H1 (cell line): Measurements from ENCODE around the gene CACNA2D3. TPM values are rescaled to one million over a fixed set of nuclear protein-coding genes. Genes with fewer than 3 reads are reported as not detected.

Experiments
- ASH2L ChIP-seq: fragments of 200-600, 300-600 bp; sonication (generic); IDR thresholded peaks from one replicate; pipeline ENCODE4 v1.7.1; 2017; ENCODE audit warnings: low read length
- CEBPB ChIP-seq: IDR thresholded peaks from 2 replicates; pipeline ENCODE4 v1.6.1; 2012; ENCODE audit warnings: low read depth, low read length
- CHD1 ChIP-seq: IDR thresholded peaks from 2 replicates; pipeline ENCODE4 v1.6.1; 2012; ENCODE audit warnings: low read depth, low read length, improper control_type of control experiment
- CTBP2 ChIP-seq: IDR thresholded peaks from 2 replicates; pipeline ENCODE4 v1.7.0; 2011; ENCODE audit warnings: borderline replicate concordance, mild to moderate bottlenecking, moderate library complexity, mixed read lengths, low read length; ENCODE audit not compliant: insufficient read depth, insufficient read length
- CTCF ChIP-seq, 3 experiments: IDR thresholded peaks; 1 replicate in 2 of 3; 2 replicates in 1 of 3; pipeline versions ENCODE4 v1.5.1 to v1.6.1; 2011; ENCODE audit warnings: low read length in 3 of 3, mild to moderate bottlenecking in 3 of 3, inconsistent platforms in 2 of 3, low read depth in 1 of 3, moderate library complexity in 1 of 3; ENCODE audit not compliant: insufficient read depth in 1 of 3; ENCODE audit errors: control extremely low read depth in 1 of 3
- E2F6 ChIP-seq: IDR thresholded peaks from 2 replicates; pipeline ENCODE4 v1.6.1; 2012; ENCODE audit warnings: inconsistent platforms
- HDAC2 ChIP-seq, 2 experiments: fragments of 300-600 bp in 1 of 2; sonication (generic) in 1 of 2; IDR thresholded peaks; 2 replicates each; pipeline ENCODE4 v1.6.1; 2011 to 2012; ENCODE audit warnings: low read depth in 2 of 2, low read length in 2 of 2, mild to moderate bottlenecking in 2 of 2, moderate library complexity in 2 of 2, borderline replicate concordance in 1 of 2, inconsistent platforms in 1 of 2
- JUN ChIP-seq: IDR thresholded peaks from 2 replicates; pipeline ENCODE4 v1.6.1; 2011; ENCODE audit warnings: low read depth, mild to moderate bottlenecking, improper control_type of control experiment, low read length
- JUND ChIP-seq: IDR thresholded peaks from 2 replicates; pipeline ENCODE4 v1.6.1; 2011; ENCODE audit warnings: mild to moderate bottlenecking, improper control_type of control experiment, low read length
- PHF8 ChIP-seq: fragments of 200-600 bp; sonication (generic); conservative IDR thresholded peaks from 2 replicates; pipeline ENCODE4 v1.7.1; 2012; ENCODE audit warnings: low read depth, mild to moderate bottlenecking, inconsistent platforms, low read length, moderate library complexity
- RAD21 ChIP-seq, 2 experiments: IDR thresholded peaks in 1 of 2; conservative IDR thresholded peaks in 1 of 2; 2 replicates each; pipeline ENCODE4 v1.6.1; 2011; ENCODE audit warnings: low read depth in 2 of 2, low read length in 2 of 2, improper control_type of control experiment in 1 of 2, inconsistent platforms in 1 of 2, mild to moderate bottlenecking in 1 of 2, moderate library complexity in 1 of 2
- RBBP5 ChIP-seq: IDR thresholded peaks from 2 replicates; pipeline ENCODE4 v1.7.1; 2012; ENCODE audit warnings: low read depth, mild to moderate bottlenecking, inconsistent platforms, low read length, moderate library complexity, borderline replicate concordance
- RFX5 ChIP-seq: IDR thresholded peaks from 2 replicates; pipeline ENCODE4 v1.6.1; 2011; ENCODE audit warnings: low read depth, low read length, improper control_type of control experiment, borderline replicate concordance
- RNF2 ChIP-seq: fragments of 200-900, 300-1000 bp; sonication (generic); IDR thresholded peaks from 2 replicates; pipeline ENCODE4 v1.7.1; 2016; ENCODE audit warnings: borderline replicate concordance, low read depth, mild to moderate bottlenecking, antibody characterized with exemption, low read length; ENCODE audit not compliant: poor library complexity, severe bottlenecking; ENCODE audit errors: missing control alignments
- SAP30 ChIP-seq: fragments of 300-600 bp; sonication (generic); IDR thresholded peaks from 2 replicates; pipeline ENCODE4 v1.7.1; 2012; ENCODE audit warnings: low read length, moderate library complexity, mild to moderate bottlenecking, inconsistent platforms; ENCODE audit not compliant: insufficient read depth, insufficient replicate concordance
- SUZ12 ChIP-seq: fragments of 200-600 bp; sonication (generic); IDR thresholded peaks from 2 replicates; pipeline ENCODE4 v1.6.1; 2012; ENCODE audit warnings: mild to moderate bottlenecking, inconsistent platforms, low read length, moderate library complexity, mixed read lengths
- TBP ChIP-seq: IDR thresholded peaks from 2 replicates; pipeline ENCODE4 v1.6.1; 2011; ENCODE audit warnings: low read depth, low read length, improper control_type of control experiment
- ZNF274 ChIP-seq: IDR thresholded peaks from 2 replicates; pipeline ENCODE4 v1.7.0; 2012; ENCODE audit warnings: low read length, borderline replicate concordance; ENCODE audit errors: extremely low read depth
- polyA plus RNA-seq, 7 experiments: library from polyadenylated mRNA; depleted of rRNA in 3 of 7; stranded (reverse) in 5 of 7; unstranded in 2 of 7; fragments of >200 nt in 5 of 7; fragments of 200-250 nt in 2 of 7; gene quantifications; 1 replicate in 5 of 7; 2 replicates in 1 of 7; 4 replicates in 1 of 7; pipeline versions ENCODE4 v1.2.1 to v1.2.3, GENCODE V29; 2011 to 2013; ENCODE audit warnings: missing spikeins in 2 of 7, mixed read lengths in 2 of 7
- total RNA-seq: library from RNA; stranded (reverse); fragmentation: NEBNext Ultra II Directional; extraction: Animal tissue kit (Norgen Biotek cat#: 25700); gene quantifications from 2 replicates; pipeline ENCODE4 v1.2.1, GENCODE V29; 2021

The CACNA2D3 gene
- total and polyA plus RNA-seq, 2 of the 8 experiments (the other 6 are each of a cell fraction or from before 2014, with no cell fraction given), result 1.5 to 1.8 TPM

GRCh38 chr3:54631516-54632325 is 509.4 kb downstream of the CACNA2D3 start (continued):
- TF ChIP-seq CTCF (IDR thresholded peaks at IDR 0.05; ENCODE audit: control extremely low read depth in 1 of 3, insufficient read depth in 1 of 3, low read depth in 1 of 3, low read length in 3 of 3), result no peak
- TF ChIP-seq HDAC2 (IDR thresholded peaks at IDR 0.05; ENCODE audit: borderline replicate concordance in 1 of 2, low read depth in 2 of 2, low read length in 2 of 2), result no peak
- TF ChIP-seq RBBP5, result no peak
- no peak for TF ChIP-seq PHF8
- TF ChIP-seq ZNF274, result no peak
- TF ChIP-seq SUZ12, result no peak
- no peak for TF ChIP-seq JUND
- no peak for TF ChIP-seq CEBPB
- no peak for TF ChIP-seq CHD1
- no peak for TF ChIP-seq RFX5
- TF ChIP-seq RNF2, result no peak
- TF ChIP-seq ASH2L, result no peak
- no peak for TF ChIP-seq E2F6
- TF ChIP-seq RAD21 (IDR thresholded peaks at IDR 0.05 in 1 of 2, conservative IDR thresholded peaks at IDR 0.05 in 1 of 2; ENCODE audit: low read depth in 2 of 2, low read length in 2 of 2), result no peak
- TF ChIP-seq TBP, result no peak
- TF ChIP-seq CTBP2, result no peak
- no peak for TF ChIP-seq SAP30
- TF ChIP-seq JUN, result no peak
